PC-9 (cell line): ENCODE data around the gene CTDP1.
"Not testable (repeated sequence)": the region's sequence is repeated elsewhere in the genome, so short reads cannot be mapped to it uniquely, and the experiment has no call there.

Experiments
- EZH2 ChIP-seq: fragments of 200-600 bp; sonication (generic); IDR thresholded peaks from 2 replicates; pipeline ENCODE4 v1.8.0; 2017; ENCODE audit warnings: antibody characterized with exemption, low read depth
- TF ChIP-seq, protein P1 (sequence below): fragments of 200-600 bp; sonication (generic); conservative IDR thresholded peaks from 2 replicates; pipeline ENCODE4 v1.6.1; 2017; ENCODE audit warnings: mixed run types, antibody characterized with exemption, mild to moderate bottlenecking, moderate library complexity

DNA sequence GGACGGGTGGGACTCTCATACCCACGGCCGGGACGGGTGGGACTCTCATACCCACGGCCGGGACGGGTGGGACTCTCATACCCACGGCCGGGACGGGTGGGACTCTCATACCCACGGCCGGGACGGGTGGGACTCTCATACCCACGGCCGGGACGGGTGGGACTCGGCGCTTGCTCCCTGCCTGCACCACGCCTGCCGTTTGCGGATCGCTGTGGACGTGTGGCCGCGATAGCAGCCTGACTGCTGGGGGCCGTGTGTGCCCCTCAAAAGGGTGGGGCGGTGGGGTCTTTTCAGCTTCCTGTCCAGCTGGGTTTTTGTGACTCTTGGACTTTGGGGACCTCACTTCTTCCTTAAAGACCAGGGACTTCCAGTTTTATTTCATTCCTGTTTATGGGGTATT lies 60.4 kb downstream of the CTDP1 start:
- TF ChIP-seq, protein P1, sequence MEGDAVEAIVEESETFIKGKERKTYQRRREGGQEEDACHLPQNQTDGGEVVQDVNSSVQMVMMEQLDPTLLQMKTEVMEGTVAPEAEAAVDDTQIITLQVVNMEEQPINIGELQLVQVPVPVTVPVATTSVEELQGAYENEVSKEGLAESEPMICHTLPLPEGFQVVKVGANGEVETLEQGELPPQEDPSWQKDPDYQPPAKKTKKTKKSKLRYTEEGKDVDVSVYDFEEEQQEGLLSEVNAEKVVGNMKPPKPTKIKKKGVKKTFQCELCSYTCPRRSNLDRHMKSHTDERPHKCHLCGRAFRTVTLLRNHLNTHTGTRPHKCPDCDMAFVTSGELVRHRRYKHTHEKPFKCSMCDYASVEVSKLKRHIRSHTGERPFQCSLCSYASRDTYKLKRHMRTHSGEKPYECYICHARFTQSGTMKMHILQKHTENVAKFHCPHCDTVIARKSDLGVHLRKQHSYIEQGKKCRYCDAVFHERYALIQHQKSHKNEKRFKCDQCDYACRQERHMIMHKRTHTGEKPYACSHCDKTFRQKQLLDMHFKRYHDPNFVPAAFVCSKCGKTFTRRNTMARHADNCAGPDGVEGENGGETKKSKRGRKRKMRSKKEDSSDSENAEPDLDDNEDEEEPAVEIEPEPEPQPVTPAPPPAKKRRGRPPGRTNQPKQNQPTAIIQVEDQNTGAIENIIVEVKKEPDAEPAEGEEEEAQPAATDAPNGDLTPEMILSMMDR, result not testable (repeated sequence)
- TF ChIP-seq EZH2, result not testable (repeated sequence)
